ENCODE measurements around the gene GRK3.

GRK3 gene

DNA sequence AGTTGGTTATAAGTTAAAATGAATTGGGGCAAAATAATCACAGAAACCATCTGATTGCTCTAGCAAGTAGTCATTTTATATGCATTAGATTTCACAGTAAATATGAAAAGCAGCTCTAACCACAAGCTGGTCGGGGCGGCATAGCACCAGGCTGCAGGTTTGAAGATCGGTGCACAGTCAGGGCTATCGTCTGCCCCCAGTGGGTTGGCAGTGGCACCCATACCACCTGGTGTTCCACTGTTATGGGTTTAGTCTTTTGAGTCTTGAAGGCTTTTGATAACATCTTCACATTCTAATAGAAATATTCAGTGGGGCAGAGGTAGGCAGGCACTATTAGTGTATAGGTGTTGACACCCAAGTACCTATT lies 62.1 kb downstream of the GRK3 start:
- no peak for DNase-seq (ENCODE audit: low spot score)

DNA sequence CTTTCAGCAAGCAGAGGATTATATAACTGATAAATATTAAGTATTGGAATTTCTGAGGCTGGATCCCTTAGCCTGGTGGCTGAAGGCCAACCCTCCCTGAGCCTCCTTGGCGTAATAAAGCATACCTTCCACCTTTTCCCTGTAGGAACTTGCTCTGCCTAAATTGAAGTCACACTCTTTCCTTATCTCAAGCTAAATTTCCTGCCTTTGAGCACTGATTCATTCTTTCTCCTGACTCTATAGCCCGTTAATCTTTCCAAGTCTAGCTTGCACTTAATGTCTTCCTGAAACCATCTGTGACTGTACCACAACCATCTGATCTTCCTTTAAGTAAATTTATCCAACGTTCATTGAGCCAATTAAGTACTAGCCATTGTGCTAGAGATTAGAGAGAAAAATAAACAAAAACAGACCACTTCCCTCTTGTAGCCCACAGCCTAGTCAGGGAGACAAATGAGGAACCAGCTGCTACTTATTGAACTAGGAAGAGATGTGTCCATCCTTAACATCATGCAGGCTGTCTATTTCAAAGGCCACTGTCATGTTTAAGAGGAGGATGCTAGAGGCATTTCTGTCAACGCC lies 62.9 kb downstream of the GRK3 start:
- no peak for DNase-seq (ENCODE audit: low spot score)

DNA sequence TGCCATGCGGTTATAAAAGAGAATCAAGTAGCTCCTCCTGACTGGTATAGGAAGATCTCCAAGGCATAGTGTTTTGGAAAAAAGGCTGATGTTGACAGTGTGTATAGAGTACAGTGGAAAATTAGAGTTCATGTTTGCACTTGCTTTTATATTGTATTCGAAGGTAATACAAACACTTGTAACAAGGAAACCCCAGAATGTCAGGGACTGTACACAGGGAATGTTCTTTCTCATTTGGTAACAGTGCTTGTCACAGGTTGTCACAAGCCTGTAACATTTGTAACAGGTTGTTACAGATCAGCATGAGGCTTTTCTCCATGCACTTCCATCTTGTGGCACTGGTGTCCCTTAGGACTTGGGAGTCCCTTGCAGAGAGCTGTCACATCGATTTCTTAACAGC lies 64.0 kb downstream of the GRK3 start:
- no peak for DNase-seq (ENCODE audit: low spot score)

DNA sequence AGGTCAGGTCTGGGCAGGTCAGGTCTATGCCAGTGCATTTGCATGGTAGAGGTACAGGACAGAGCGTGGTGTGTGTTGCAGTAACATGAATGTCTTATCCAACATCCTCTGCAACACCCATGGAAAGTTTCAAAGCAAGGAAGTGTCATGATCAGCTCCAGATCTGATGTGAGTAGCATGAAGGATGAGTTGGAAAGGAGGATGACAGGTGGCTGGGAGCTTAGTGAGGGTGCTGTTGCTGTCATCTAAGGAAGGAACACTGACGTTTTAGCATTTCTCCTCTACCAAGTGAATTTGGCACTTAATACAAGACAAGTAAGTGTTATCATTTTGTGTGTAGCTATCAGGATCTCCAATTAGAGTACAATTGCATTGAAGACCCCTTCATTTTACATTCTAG lies 65.1 kb downstream of the GRK3 start:
- DNase-seq (ENCODE audit: low spot score), result no peak

DNA sequence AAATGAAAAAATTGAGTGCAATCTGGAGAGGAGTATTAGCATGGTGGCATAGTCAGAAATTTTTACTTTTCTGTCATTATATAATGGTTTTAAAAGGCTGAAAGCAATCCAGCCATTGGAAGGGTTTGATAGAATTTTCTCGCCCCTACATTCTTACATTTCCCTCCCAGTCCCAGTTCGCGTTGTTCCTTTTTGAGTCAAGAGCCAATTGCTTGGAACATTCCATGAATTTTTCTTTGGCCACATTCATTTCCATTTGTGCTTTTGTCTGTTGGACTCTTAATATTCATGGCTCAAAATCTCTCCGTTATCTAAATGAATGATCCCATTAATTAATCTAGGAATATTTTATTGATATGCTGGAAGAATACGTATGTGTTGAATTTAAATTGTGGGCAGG lies 66.0 kb downstream of the GRK3 start:
- no peak for DNase-seq (ENCODE audit: low spot score)

DNA sequence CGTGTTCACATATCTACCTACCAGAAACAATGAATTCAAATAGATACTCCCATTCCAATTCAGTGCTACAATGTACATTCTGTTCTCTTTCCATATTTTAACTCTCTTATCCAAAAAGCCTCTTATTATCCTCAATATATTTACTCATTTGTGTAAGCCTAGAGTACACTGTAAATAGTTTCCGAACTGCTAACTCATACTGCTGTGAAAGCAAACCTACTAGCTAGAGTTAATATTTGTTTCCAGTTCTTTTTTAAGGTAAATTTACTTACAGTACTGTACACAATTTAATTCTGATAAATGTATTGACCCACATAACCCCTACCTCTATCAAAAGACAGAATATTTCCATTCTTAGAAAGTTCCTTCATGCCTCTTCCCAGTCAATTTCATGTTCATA lies 71.8 kb downstream of the GRK3 start:
- no peak for DNase-seq (ENCODE audit: low spot score)

DNA sequence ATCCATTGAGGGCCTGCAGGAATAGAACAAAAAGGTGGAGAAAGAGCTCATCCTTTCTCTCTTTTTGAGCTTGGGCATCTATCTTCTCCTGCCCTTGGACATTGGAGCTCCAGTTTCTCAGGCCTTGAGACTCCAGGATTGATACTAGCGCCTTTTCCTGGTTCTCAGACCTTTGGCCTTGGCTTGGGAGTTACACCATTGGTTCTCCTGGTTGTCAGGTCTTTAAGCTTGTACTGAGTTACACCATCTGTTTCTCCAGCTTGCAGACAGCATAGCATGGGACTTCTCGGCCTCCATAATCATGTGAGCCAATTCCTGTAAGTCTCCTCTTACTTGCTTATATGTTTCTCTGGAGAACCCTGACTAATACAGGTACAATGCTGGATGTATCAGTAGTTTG lies 72.6 kb downstream of the GRK3 start:
- DNase-seq (ENCODE audit: low spot score), result no peak

DNA sequence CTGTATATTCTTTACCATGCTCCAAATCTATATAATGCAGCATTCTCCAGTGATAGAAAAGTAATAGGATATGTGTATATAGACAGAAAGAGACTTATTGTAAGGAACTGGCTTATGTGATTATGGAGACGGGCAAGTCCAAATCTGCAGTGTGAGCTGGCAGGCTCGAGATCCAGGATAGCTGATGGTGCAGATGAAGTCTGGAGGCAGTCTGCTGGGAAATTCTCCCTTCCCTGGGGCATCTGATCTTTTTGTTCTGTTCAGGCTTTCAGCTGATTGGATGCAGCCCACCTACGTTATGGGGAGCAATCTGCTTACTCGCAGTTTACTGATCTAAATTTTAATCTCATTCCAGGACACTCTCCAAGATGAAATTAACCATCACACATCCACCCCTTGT lies 73.2 kb downstream of the GRK3 start:
- DNase-seq (ENCODE audit: low spot score), result no peak

DNA sequence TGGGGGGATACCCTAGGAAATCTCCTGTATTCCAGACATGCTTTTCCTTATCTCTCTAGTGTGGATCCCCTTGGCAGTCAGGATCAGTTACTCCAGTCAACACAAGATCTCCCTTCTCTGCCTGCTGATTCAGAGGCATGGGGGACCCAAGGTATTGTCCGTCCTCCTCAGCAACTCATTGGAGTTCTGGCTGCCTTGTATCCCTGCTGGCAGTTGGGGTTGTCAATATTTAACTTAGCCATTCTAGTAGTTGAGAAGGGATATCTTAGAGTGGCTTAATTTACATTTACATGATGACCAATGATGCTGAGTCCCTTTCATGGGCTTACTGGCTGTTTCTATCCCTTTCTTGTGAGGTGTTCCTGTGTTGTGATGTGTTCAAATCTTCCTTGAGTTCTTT lies 74.2 kb downstream of the GRK3 start:
- no peak for DNase-seq (ENCODE audit: low spot score)

DNA sequence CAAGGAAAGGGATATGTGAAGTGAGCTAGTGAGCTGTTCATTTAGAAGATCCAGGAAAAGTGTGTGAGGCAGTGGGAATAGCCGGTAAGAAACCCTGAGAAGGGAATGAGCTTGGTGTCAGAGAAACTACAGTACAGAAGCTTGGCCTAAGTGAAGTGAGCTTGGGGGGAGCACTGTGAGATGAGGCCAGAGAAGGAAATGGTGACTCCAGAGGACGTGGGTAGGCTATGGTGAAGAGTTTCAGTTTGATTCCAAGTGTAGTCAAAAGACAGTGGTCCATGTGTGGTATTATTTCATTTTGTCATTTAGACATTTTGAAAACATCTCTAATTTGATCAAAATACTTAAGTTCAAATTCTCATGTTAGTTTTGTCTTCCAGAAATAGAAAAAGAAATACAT lies 77.2 kb downstream of the GRK3 start:
- no peak for DNase-seq (ENCODE audit: low spot score)

DNA sequence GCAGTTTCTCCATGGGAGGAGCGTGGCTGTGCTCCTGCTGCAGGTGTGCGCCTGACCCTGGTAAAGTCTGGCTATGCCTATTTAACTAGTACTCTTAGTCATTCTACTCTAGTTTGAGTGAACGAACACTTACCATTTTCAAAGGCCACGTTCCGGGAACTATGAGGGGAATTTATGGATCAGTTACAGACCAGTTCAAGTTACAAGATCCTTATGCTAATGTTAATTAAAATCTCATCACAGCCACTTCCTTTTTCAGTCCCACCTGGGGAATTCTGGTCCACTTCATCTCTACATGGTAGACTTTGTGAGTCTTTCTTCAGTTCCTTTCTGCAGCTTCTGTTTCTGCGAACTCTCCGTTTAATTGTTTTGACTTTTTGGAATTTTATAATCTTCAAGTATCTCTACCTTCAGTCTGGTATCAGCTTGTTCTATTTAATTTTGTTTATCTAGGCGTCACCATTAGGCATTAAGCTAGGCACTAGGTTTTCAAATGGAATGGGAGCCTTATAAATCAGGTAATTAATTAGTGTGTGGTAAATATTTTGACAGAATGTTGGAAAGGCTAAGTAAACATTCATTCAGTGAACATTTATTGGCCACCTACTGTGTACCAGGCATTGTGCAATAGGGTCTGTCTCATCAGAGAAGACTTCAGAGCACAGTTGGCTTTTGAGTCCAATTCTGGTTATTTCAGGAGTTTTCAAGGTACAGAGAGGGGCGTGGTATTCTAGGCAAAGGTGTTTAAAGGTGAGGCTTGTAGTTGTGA lies 78.9 kb downstream of the GRK3 start:
- no peak for DNase-seq (ENCODE audit: low spot score)

DNA sequence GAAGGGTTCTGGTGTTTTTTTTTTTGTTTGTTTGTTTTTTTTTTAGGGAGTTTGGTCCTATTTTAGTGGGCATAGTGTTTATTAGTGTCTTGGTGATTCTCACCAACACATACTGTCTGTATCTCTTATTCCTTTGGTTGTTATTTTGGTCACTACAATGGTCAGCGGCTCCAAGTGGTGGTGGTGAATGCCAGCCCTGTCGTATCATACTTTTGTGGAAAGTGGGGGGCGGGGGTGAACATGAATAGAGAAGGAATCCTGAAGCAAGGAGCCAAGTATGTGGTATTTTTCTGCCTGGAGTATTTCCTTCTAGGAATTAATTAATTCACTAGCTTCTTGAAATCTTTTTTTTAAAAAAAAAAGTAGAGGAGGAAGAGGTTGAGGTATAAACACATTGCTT lies 79.6 kb downstream of the GRK3 start:
- DNase-seq (ENCODE audit: low spot score), result no peak

DNA sequence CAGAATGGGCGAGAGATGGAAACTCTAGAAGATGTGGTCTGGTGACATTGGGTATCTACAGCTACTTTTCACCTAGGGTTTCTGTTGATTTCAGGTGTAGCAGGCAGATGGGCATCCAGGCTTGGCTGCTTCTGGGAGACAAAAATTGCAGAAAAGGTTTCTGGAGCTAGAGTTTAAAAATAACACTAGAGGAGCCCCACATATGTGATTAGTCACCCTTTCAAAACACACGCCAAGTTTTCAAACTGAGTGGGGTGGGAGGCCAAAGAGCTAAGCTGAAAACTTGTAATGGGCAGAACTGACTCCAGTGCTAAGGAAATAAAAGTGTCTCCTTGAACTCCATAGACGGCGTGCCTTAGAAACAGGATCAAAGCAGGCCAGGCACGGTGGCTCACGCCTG lies 80.8 kb downstream of the GRK3 start:
- DNase-seq (ENCODE audit: low spot score), result no peak

DNA sequence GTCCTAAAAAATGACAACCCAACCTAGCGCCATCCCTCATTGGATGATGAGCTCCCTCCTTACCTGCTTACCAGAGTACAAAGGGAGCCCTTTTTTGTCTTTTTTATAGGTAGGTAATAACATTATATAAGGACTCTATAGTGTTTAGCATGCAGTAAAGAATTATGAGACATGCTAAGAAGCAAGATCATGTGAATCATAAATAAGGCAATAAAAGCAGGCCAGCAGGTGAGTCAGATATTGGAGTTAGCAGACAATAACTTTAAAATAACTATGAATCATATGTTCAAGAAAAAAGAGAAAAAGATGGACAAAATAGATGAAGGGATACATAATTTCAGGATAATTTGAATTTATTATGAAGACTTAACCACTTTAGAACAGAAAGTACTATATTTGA lies 81.5 kb downstream of the GRK3 start:
- peak; percentile 30 for DNase-seq (ENCODE audit: low spot score)

DNA sequence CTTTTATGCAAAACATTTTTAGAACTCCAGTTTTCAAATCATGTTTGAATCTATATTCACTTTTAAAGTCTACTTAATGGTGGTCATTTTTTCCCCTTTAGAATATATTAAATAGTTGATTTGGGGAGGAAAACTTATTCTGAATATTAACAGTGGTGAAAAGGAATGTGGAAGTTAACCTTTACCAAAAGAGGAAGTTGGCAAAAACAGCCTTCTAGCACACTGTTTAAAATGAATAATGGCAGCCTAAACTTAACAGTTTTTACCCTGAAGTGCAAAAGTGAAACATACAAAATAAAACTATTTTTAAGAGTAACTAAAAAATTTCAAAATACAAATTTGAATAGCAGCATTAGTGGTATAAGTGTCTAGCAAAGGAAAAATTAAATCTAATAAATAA lies 86.4 kb downstream of the GRK3 start:
- no peak for DNase-seq (ENCODE audit: low spot score)

DNA sequence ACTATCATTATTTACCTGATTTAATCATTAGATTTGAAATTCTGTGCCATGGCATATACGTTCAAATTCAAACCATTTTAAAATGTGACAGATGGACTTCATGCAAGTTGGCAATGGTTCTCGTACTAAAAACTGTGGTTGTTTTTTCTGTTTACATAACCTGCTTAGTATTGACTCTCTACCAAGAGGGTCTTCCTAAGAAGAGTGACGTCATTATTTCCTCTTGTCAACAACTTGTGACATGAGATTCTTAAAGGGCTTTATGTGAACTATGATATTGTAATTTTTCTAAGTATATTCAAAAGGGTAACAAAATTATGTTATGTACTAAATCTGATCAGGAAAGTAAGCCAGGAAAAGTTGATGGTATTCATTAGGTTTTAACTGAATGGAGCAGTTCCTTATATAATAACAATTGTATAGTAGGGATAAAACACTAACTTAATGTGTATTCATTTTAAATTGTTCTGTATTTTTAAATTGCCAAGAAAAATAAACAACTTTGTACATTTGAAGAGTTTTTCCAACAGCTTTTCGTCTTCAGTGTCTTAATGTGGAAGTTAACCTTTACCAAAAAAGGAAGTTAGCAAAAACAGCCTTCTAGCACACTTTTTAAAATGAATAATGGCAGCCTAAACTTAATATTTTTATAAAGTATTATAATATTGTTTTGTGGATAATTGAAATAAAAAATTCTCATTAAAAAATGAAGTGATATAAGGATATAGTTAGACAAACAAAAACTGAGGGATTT lies 87.0 kb downstream of the GRK3 start:
- no peak for DNase-seq (ENCODE audit: low spot score)

DNA sequence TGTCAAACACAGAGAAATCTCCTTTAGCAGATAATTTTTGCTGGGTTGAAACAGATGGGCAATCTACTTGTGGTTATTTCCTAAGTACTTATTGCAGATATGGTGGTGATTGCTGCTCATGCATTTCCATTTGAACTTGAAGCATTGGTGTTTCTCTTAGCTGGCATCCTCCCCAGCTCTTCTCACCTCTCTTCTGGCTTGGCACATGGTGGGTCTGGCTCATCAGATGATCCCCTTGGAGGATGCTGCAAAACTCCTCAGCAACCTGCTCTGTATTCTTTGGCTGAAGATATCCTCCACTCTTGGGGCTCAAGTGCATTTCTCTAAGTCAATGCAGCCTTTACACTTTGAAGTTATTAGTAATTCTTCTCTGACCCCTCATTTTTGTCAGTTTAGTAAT lies 90.2 kb downstream of the GRK3 start:
- DNase-seq (ENCODE audit: low spot score), result no peak

DNA sequence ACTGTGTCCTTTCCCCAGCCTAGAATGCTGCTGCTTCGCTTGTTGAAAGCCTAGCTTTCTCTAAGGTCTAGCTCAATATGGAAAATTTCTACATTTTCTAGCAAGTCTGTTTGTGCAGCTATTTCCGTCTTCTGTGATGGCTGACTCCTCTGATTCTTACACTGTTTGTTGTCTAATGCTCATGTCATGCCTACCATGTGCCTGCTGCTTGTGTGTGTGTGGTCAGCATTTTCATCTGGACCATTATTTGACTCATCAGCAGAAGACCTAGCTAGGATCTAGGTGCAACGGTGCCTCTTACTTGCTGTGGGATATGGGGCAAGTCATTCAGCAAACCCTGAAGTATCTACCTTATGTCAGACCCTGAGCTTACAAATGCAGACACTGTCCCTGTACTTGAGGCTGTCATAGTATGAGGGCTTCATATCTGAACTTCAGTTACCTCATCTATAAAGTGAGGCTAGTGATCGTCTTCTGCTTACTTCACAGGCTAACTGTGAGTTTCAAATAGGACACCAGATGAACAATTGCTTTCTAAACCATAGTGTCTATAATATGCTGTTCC lies 91.0 kb downstream of the GRK3 start:
- DNase-seq (ENCODE audit: low spot score), result no peak

DNA sequence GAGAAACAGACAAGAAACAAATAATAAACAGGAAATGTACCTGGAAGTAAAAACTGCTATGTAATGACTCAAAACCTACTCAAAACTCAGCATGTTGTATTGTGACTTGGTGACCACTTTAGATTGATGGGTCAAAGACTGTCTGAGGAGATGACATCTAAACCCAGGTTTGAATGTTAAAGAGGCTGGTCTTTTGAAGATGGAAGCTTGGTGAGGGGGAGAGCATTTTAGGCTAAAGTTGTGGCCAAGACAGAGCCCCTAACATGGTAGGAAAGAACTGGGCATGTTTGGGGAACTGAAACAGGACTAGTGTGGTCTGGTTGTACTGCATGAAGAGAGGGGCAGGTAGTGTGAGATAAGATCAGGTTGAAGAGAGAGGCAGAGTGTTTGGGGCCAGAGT lies 92.2 kb downstream of the GRK3 start:
- DNase-seq (ENCODE audit: low spot score), result no peak

DNA sequence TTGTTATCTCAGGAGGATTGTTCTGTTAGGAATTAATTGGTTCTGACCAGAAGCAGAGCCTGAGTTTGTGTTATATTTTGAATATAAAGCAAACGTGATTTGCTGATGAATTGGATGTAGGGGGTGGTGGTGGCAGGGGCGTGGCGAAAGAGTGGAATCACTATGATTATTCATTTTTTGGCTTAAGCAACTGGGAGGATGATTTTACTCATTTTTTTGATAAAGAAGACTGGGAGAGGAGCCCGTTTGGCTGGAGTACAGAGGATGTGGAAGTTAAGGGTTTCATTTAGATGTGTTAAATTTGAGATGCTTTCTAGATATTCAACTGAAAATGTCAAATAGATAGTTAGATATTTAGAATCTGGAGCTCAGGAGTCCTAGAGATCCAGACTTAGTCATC lies 94.2 kb downstream of the GRK3 start:
- no peak for DNase-seq (ENCODE audit: low spot score)

DNA sequence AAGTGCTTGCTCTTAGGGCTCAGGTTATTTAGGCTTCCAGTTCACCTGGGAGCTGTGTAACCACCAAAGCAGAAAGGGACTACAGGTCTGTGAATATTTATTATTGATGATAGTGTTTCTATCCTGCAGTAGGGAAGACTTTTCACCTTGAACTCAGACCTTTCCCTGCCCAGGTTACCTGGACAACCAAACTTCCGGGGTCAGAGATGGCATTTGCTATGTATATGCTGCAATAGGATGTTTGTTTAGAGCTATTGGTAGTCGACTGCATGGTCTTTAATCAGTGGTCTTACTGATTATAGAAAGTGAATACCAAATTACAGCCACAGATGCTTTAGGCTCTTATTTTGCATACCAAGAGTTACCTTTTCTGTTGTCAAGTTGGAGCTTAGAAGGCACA lies 94.9 kb downstream of the GRK3 start:
- no peak for DNase-seq (ENCODE audit: low spot score)

DNA sequence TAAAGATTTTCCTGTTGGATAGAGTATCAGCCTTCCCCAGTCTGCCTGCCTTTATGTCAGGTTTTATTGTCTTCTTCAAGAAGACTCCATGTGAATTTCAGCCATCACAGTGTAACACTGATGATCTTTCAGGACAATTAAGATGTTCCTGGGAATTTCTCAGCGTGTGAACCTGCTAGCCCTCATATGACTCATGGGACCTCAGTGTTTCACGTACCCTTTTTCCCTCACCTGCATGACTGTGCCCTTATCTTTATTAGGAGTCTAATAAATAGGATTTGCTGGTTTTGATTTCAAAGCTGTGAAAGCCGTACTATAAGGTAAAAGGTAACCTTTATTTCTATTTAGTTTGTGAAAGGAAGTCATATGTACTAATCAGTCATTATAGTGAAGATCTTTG lies 95.9 kb downstream of the GRK3 start:
- DNase-seq (ENCODE audit: low spot score), result no peak

DNA sequence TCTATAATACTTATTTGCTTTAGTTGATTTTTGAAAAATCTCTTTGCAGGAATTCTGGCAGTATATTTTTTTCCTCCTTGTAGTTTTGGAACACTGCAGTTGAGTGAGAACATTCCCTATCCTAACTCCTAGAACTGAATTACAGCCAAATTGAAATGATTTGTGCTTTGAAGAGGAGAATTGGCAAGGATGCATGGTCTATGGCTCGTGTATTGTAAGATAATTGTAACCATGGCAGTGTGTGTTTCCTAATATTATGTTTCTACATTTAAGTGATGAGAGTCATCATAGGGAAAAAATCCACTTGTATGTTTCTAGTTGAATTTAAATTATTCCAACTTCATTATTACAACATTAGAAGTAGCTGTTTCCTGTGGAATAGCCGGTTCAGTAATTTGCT lies 96.6 kb downstream of the GRK3 start:
- no peak for DNase-seq (ENCODE audit: low spot score)

Measured in RKO (cell line).